Measurements from ENCODE around the gene RUFY3.

DNA sequence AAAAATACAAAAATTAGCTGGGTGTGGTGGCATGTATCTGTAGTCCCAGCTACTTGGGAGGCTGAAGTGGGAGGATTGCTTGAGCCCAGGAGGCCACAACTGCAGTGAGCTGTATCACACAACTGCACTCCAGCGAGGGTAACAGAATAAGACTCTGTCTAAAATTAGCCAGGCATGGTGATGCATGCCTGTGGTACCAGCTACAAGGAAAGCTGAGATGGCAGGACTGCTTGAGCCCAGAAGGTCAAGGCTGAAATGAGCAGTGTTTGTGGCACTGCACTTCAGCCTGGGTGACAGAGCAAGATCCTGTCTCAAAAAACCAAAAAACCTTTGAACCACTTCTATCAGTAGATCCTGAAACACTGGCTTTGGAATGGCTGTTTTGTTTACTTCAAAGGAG lies 107.7 kb downstream of the RUFY3 start:
- no peak for TF ChIP-seq POLR2A (IDR thresholded peaks at IDR 0.05; ENCODE audit: borderline replicate concordance, extremely low read depth, insufficient read depth, insufficient read length)
- no peak for TF ChIP-seq ZNF274 (IDR thresholded peaks at IDR 0.05; ENCODE audit: low read depth, low read length)

Data from HCT116 (cell line).